ENCODE data around the gene PNPLA2.

The PNPLA2 gene

DNA sequence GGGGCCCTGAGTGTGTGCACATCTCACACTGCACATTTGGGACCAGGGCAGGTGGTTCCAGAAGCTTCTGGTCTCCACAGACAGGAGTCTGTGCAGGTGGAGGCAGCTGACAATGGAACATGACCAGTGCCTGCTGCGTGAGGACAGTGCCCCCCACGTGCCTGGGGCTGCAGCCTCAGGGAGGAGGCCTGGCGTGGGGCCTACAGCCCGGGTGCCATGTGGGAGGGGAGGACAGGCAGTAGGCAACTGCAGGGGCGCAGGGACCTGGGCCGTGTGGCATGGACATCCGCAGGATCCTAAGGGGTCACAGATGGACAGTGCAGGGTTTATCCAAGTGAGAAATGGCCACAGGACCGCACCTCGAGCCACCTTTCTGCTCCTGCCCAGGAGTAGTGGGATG is 52.8 kb downstream of the PNPLA2 start:
- H3K9me3 Mint-ChIP-seq = no peaks in the 10 kb centered on the region
- H3K4me3 Mint-ChIP-seq = no peak overlapping the region
- no peak for DNase-seq (ENCODE audit: low spot score)
- no peaks in the 10 kb centered on the region for H3K4me1 Mint-ChIP-seq (ENCODE audit: low read depth)
- H3K36me3 Mint-ChIP-seq (ENCODE audit: low read depth) = no peaks in the 10 kb centered on the region
- H3K27ac Mint-ChIP-seq = no peak overlapping the region
- H3K27me3 Mint-ChIP-seq (ENCODE audit: low read depth) = no peaks in the 10 kb centered on the region

DNA sequence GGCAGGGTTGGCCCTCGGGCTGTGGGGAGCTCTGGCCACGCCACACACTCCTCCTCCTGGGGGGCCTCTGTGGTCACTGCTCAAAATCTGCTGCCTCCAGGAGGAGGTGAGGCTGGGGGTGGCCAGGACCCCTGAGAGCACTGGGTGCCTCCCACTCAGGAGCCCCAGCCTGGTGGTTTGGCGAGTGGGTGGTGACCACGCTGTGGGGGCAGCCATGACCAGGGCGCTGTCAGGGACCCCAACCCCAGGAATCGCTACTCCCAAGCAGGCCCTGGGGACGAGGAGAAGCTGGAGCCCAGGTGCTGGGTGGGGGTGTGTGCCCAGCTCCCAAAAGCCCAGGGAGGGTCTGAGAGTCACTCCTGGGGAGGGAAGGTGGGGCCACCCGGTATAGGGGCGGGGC is 54.1 kb downstream of the PNPLA2 start:
- Mint-ChIP-seq H3K27me3 (ENCODE audit: low read depth) (no peaks in the 10 kb centered on the region), H3K4me1 (ENCODE audit: low read depth) (no peaks in the 10 kb centered on the region), H3K4me3 (no peak overlapping the region), H3K27ac (no peak overlapping the region), H3K36me3 (ENCODE audit: low read depth) (no peaks in the 10 kb centered on the region), H3K9me3 (no peaks in the 10 kb centered on the region)
- no peak for DNase-seq (ENCODE audit: low spot score)

DNA sequence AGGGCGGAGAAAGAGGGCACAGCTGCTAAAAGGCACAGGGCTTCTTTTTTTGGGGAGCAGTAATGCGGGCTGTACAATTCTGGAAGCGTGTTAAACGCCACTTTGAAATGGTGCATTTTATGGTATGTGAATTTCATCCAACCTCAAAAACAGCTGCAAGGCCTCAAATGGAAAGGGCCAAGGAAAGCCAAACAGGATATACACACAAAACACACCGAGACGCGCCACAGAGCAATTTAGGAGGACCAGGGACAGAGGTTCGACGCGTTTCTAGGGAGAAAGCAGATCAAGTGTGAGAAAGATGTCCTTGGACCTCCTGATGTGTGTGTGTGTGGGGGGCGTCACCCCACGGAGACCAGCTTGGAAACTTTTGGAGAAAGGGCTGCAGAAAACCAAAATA is 55.0 kb downstream of the PNPLA2 start:
- H3K4me1 Mint-ChIP-seq (ENCODE audit: low read depth) = no peaks in the 10 kb centered on the region
- DNase-seq (ENCODE audit: low spot score) = no peak
- no peaks in the 10 kb centered on the region for H3K27me3 Mint-ChIP-seq (ENCODE audit: low read depth)
- no peak overlapping the region for H3K27ac Mint-ChIP-seq
- H3K4me3 Mint-ChIP-seq = no peak overlapping the region
- H3K9me3 Mint-ChIP-seq = no peaks in the 10 kb centered on the region
- no peaks in the 10 kb centered on the region for H3K36me3 Mint-ChIP-seq (ENCODE audit: low read depth)

Data from T-helper 2 cell treated with Interferon-gamma antibody and Interleukin-4, amounts not matched to agents 5 μg/mL and 100 μg/mL, for 36 hours (primary cell).